ENCODE measurements around the gene PDE8B. TPM values are rescaled to one million over a fixed set of nuclear protein-coding genes. Genes with fewer than 3 reads are reported as not detected.

Gene PDE8B
- total RNA-seq, 1 experiment from 2014 or later = 0.86 TPM

GRCh38 chr5:77316871-77317661, 106.6 kb downstream of the PDE8B start:
- POLR2A ChIA-PET = no interaction called here
- Mint-ChIP-seq H3K4me3 (ENCODE audit: unreplicated experiment) (no peak overlapping the region), H3K36me3 (ENCODE audit: insufficient read depth, unreplicated experiment) (no peaks in the 10 kb centered on the region), H3K27ac (ENCODE audit: unreplicated experiment) (no peak overlapping the region), H3K4me1 (ENCODE audit: low read depth, unreplicated experiment) (peaks cover 7% of the 10 kb centered on the region), H3K27me3 (ENCODE audit: insufficient read depth, unreplicated experiment) (no peaks in the 10 kb centered on the region), H3K9me3 (ENCODE audit: unreplicated experiment) (no peaks in the 10 kb centered on the region)
- intact Hi-C loops (cut with micrococcal nuclease; ENCODE audit: unreplicated experiment) = no loop called here
- Histone ChIP-seq H3K4me1 (peaks cover 9% of the 10 kb centered on the region), H3K9me3 (no peaks in the 10 kb centered on the region), H3K27me3 (replicated peaks; ENCODE audit: control insufficient read depth, insufficient read depth, low read length) (no peaks in the 10 kb centered on the region), H3K36me3 (ENCODE audit: control insufficient read depth, insufficient read depth, low read length) (no peaks in the 10 kb centered on the region), H3K4me3 (ENCODE audit: low read depth, low read length) (no peak overlapping the region)
- CTCF ChIA-PET = no interaction called here
- DNase-seq = no peak
- TF ChIP-seq CTCF (IDR thresholded peaks at IDR 0.05; ENCODE audit: insufficient read depth in 1 of 2, low read depth in 1 of 2, low read length in 1 of 2, severe bottlenecking in 1 of 2, unreplicated experiment in 1 of 2) = no peak
- no TSS peak for BruUV-seq (replicated peaks)

GRCh38 chr5:77318060-77318459, 107.6 kb downstream of the PDE8B start:
- H3K9me3 ChIP-seq = no peaks in the 10 kb centered on the region
- Mint-ChIP-seq H3K36me3 (ENCODE audit: insufficient read depth, unreplicated experiment) (no peaks in the 10 kb centered on the region), H3K27me3 (ENCODE audit: insufficient read depth, unreplicated experiment) (no peaks in the 10 kb centered on the region), H3K4me3 (ENCODE audit: unreplicated experiment) (no peak overlapping the region), H3K27ac (ENCODE audit: unreplicated experiment) (no peak overlapping the region), H3K4me1 (ENCODE audit: low read depth, unreplicated experiment) (peaks cover 14% of the 10 kb centered on the region), H3K9me3 (ENCODE audit: unreplicated experiment) (no peaks in the 10 kb centered on the region)
- CTCF ChIA-PET = no interaction called here
- intact Hi-C loops (cut with micrococcal nuclease; ENCODE audit: unreplicated experiment) = no loop called here
- POLR2A ChIA-PET = no interaction called here
- H3K4me1 ChIP-seq = peaks cover 9% of the 10 kb centered on the region
- H3K27me3 ChIP-seq (replicated peaks; ENCODE audit: control insufficient read depth, insufficient read depth, low read length) = no peaks in the 10 kb centered on the region
- H3K4me3 ChIP-seq (ENCODE audit: low read depth, low read length) = no peak overlapping the region
- no peak for TF ChIP-seq CTCF (IDR thresholded peaks at IDR 0.05; ENCODE audit: insufficient read depth in 1 of 2, low read depth in 1 of 2, low read length in 1 of 2, severe bottlenecking in 1 of 2, unreplicated experiment in 1 of 2)
- no peaks in the 10 kb centered on the region for H3K36me3 ChIP-seq (ENCODE audit: control insufficient read depth, insufficient read depth, low read length)
- no TSS peak for BruUV-seq (replicated peaks)
- no peak for DNase-seq

- no peak for TF ChIP-seq CTCF (IDR thresholded peaks at IDR 0.05; ENCODE audit: insufficient read depth in 1 of 2, low read depth in 1 of 2, low read length in 1 of 2, severe bottlenecking in 1 of 2, unreplicated experiment in 1 of 2)
- no TSS peak for BruUV-seq (replicated peaks)
- Mint-ChIP-seq H3K4me3 (ENCODE audit: unreplicated experiment) (no peak overlapping the region), H3K27ac (ENCODE audit: unreplicated experiment) (no peak overlapping the region), H3K9me3 (ENCODE audit: unreplicated experiment) (no peaks in the 10 kb centered on the region), H3K27me3 (ENCODE audit: insufficient read depth, unreplicated experiment) (no peaks in the 10 kb centered on the region), H3K36me3 (ENCODE audit: insufficient read depth, unreplicated experiment) (no peaks in the 10 kb centered on the region), H3K4me1 (ENCODE audit: low read depth, unreplicated experiment) (peaks cover 14% of the 10 kb centered on the region)
- DNase-seq = no peak
- ChIA-PET POLR2A (no interaction called here), CTCF (no interaction called here)
- no peaks in the 10 kb centered on the region for H3K27me3 ChIP-seq (replicated peaks; ENCODE audit: control insufficient read depth, insufficient read depth, low read length)
- H3K36me3 ChIP-seq (ENCODE audit: control insufficient read depth, insufficient read depth, low read length) = no peaks in the 10 kb centered on the region
- no peak overlapping the region for H3K4me3 ChIP-seq (ENCODE audit: low read depth, low read length)
- H3K4me1 ChIP-seq = peaks cover 9% of the 10 kb centered on the region
- intact Hi-C loops (cut with micrococcal nuclease; ENCODE audit: unreplicated experiment) = no loop called here
- no peaks in the 10 kb centered on the region for H3K9me3 ChIP-seq
Measured at GRCh38 chr5:77319117-77319804, 108.8 kb downstream of the PDE8B start.

Data from Caco-2 (cell line).